HL-60 (cell line): ENCODE measurements around the gene SMAD7.

ENCODE experiments used
- DNase-seq, 2 experiments: peaks; one replicate each; pipeline ENCODE4 v3.0.0-alpha.2; 2010 to 2020; ENCODE audit warnings: low read depth in 1 of 2, low spot score in 1 of 2
- H3K27ac ChIP-seq: fragments of 250-450 bp; sonication (Bioruptor Pico); replicated peaks from 2 replicates; pipeline ENCODE4 v1.5.1; 2020; ENCODE audit warnings: mild to moderate bottlenecking, moderate library complexity
- H3K27me3 ChIP-seq: fragments of 250-450 bp; sonication (Bioruptor Pico); 2 replicates; pipeline ENCODE4 v1.5.1; 2021; ENCODE audit warnings: mild to moderate bottlenecking, moderate library complexity; ENCODE audit not compliant: insufficient read depth, poor library complexity, severe bottlenecking
- H3K4me3 ChIP-seq: replicated peaks from 2 replicates; pipeline ENCODE4 v1.5.1; 2011; ENCODE audit warnings: mild to moderate bottlenecking, control low read depth, low read length; ENCODE audit not compliant: insufficient read depth
- CTCF ChIP-seq: IDR thresholded peaks from one replicate; pipeline ENCODE4 v1.5.1; 2011; ENCODE audit warnings: low read length, control low read depth, inconsistent platforms; ENCODE audit not compliant: insufficient read depth
- GABPA ChIP-seq: IDR thresholded peaks from 2 replicates; pipeline ENCODE4 v1.6.1; 2012; ENCODE audit warnings: low read depth
- POLR2AphosphoS5 ChIP-seq: IDR thresholded peaks from 2 replicates; pipeline ENCODE4 v1.6.1; 2012; ENCODE audit warnings: low read depth
- REST ChIP-seq: IDR thresholded peaks from 2 replicates; pipeline ENCODE4 v1.6.1; 2012; ENCODE audit warnings: low read depth; ENCODE audit not compliant: insufficient replicate concordance
- SPI1 ChIP-seq: IDR thresholded peaks from 2 replicates; pipeline ENCODE4 v1.6.1; 2012; ENCODE audit warnings: low read depth, mild to moderate bottlenecking, borderline replicate concordance

SMAD7 gene

GRCh38 chr18:48885924-48886400 is 64.8 kb downstream of the SMAD7 start:
- H3K27ac ChIP-seq = no peak overlapping the region
- DNase-seq = no peak
- no peak overlapping the region for H3K4me3 ChIP-seq
- no peak for TF ChIP-seq REST
- no peak for TF ChIP-seq POLR2AphosphoS5
- TF ChIP-seq CTCF = no peak
- no peak for TF ChIP-seq SPI1
- TF ChIP-seq GABPA = no peak
- H3K27me3 ChIP-seq = no peaks in the 10 kb centered on the region

- DNase-seq = no peak
- Histone ChIP-seq H3K27me3 (no peaks in the 10 kb centered on the region), H3K27ac (no peak overlapping the region), H3K4me3 (no peak overlapping the region)
- TF ChIP-seq POLR2AphosphoS5 (no peak), REST (no peak), GABPA (no peak), CTCF (no peak), SPI1 (no peak)
These were observed 65.4 kb downstream of the SMAD7 start for GRCh38 chr18:48885266-48885923.

- TF ChIP-seq POLR2AphosphoS5 (no peak), SPI1 (no peak), CTCF (no peak), GABPA (no peak), REST (no peak)
- no peak overlapping the region for H3K27ac ChIP-seq
- H3K27me3 ChIP-seq = no peaks in the 10 kb centered on the region
- H3K4me3 ChIP-seq = no peak overlapping the region
- no peak for DNase-seq
These were observed 66.0 kb downstream of the SMAD7 start for GRCh38 chr18:48884771-48885170.
